ENCODE data around the gene ANG. TPM values are rescaled to one million over a fixed set of nuclear protein-coding genes. Genes with fewer than 3 reads are reported as not detected.

The ANG gene
- total and polyA plus RNA-seq, 2 of the 8 experiments (the other 6 are each of a cell fraction or from before 2014, with no cell fraction given): 2.2 to 4.6 TPM

DNA sequence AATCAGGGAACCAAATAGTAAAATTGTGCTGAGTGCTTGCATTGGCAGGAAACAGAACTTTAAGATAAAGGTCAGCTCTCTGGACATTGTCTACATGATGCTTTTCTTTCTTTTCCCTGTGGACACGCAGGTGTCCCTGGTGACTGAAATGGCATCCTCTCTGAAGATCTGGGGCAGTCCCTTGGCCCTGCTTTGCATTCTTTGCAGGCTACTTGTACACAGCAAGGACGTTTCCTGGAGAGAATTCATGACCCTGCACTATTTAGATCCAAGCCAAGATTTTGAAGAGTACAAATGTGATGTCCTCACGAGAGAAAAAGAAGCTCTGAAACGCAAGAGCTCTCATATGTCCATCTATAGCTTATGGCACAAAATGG lies 45.9 kb downstream of the ANG start:
- Histone ChIP-seq H3K79me1 (ENCODE audit: low read depth, low read length) (no peaks in the 10 kb centered on the region), H4K5ac (ENCODE audit: insufficient read length, low read depth, low read length) (no peak overlapping the region), H3K14ac (ENCODE audit: insufficient read length) (no peak overlapping the region), H3K4me3 (ENCODE audit: extremely low read depth in 1 of 4, insufficient read depth in 2 of 4, low read depth in 3 of 4, low read length in 4 of 4) (no peak overlapping the region), H3K18ac (ENCODE audit: extremely low read depth, low read length) (no peak overlapping the region), H3K56ac (replicated peaks; ENCODE audit: insufficient read length, low read depth, low read length) (no peak overlapping the region), H2BK15ac (ENCODE audit: low read length) (no peak overlapping the region), H3K27ac (ENCODE audit: low read depth, low read length) (no peak overlapping the region), H3K23ac (ENCODE audit: insufficient read length) (no peak overlapping the region), H2AK5ac (ENCODE audit: low read depth, low read length) (no peak overlapping the region), H2BK120ac (replicated peaks; ENCODE audit: low read depth, low read length) (no peak overlapping the region), H3K9ac (replicated peaks in 1 of 4; ENCODE audit: extremely low read depth in 1 of 4, low read depth in 3 of 4, low read length in 3 of 4) (no peak overlapping the region), H4K91ac (replicated peaks; ENCODE audit: insufficient read length, low read length) (no peak overlapping the region), H3K9me3 (ENCODE audit: insufficient read depth in 2 of 2, low read depth in 1 of 2, low read length in 1 of 2) (no peaks in the 10 kb centered on the region), H2BK20ac (ENCODE audit: low read length) (no peak overlapping the region), H3K4me1 (replicated peaks in 1 of 4; ENCODE audit: control insufficient read depth in 3 of 4, insufficient read depth in 4 of 4, low read length in 3 of 4) (no peaks in the 10 kb centered on the region), H3K27me3 (replicated peaks in 1 of 4; ENCODE audit: control insufficient read depth in 3 of 4, extremely low read depth in 1 of 4, insufficient read depth in 3 of 4, low read length in 3 of 4) (no peaks in the 10 kb centered on the region), H3K4me2 (ENCODE audit: insufficient read depth in 1 of 2, low read depth in 2 of 2, low read length in 2 of 2) (no peak overlapping the region), H2BK12ac (ENCODE audit: low read depth, low read length) (no peak overlapping the region), H3K36me3 (ENCODE audit: control insufficient read depth in 2 of 4, insufficient read depth in 4 of 4, low read length in 3 of 4) (no peaks in the 10 kb centered on the region), H2BK5ac (ENCODE audit: low read depth, low read length) (no peak overlapping the region), H2AFZ (ENCODE audit: low read length) (no peak overlapping the region), H3K4ac (replicated peaks; ENCODE audit: insufficient read length, low read depth, low read length) (no peak overlapping the region), H3K23me2 (ENCODE audit: low read depth, low read length) (no peaks in the 10 kb centered on the region), H4K8ac (ENCODE audit: extremely low read depth, insufficient read depth, low read length) (no peak overlapping the region), H4K20me1 (replicated peaks in 1 of 2; ENCODE audit: control insufficient read depth in 1 of 2, insufficient read depth in 2 of 2, low read length in 2 of 2) (no peaks in the 10 kb centered on the region), H3K79me2 (ENCODE audit: control insufficient read depth in 1 of 2, insufficient read depth in 2 of 2, low read length in 2 of 2) (no peaks in the 10 kb centered on the region)
- CTCF ChIA-PET (ENCODE audit: partially characterized antibody): interaction anchor here (0.6 to 1.8 kb wide), 3 partner anchors 8 to 118 kb away, joined by 3 to 9 read pairs (median 3); no protein-coding TSS in a partner anchor
- no peak for FAIRE-seq
- POLR2A ChIA-PET (ENCODE audit: partially characterized antibody): no interaction called here
- WGBS, 2 experiments (ENCODE audit: extremely low coverage in 1 of 2, insufficient coverage in 1 of 2, insufficient read length in 1 of 2, insufficient replicate concordance in 2 of 2, low coverage in 1 of 2, low lambda C conversion rate in 2 of 2, missing lambda C conversion rate in 1 of 2): 68% methylated on average over 4 of the region's 4 CpGs; no CpG with 5 or more reads in 1 of the 2 experiments
- DNase-seq (ENCODE audit: low read depth in 1 of 2, low spot score in 2 of 2): no peak
- no peak for TF ChIP-seq CEBPB (IDR thresholded peaks at IDR 0.05; ENCODE audit: low read depth, low read length)
- no peak for TF ChIP-seq CHD2 (IDR thresholded peaks at IDR 0.05; ENCODE audit: low read length)
- TF ChIP-seq TAF7 (optimal IDR thresholded peaks at IDR 0.05; ENCODE audit: borderline replicate concordance, low read depth, low read length): no peak
- TF ChIP-seq RXRA (IDR thresholded peaks at IDR 0.05; ENCODE audit: insufficient read depth, low read depth, low read length): no peak
